Esophagus squamous epithelium (tissue), 4 donors: ENCODE measurements around the gene EIF2AK3.

Source experiments
- POLR2A ChIP-seq, 4 donors: fragments of 450-650 bp; IDR thresholded peaks; one replicate each; pipeline ENCODE4 v1.6.1; 2017; ENCODE audit warnings: antibody characterized with exemption in 4 of 4, mild to moderate bottlenecking in 4 of 4, moderate library complexity in 3 of 4
- TF ChIP-seq, protein P1 (sequence below), 6 experiments: fragments of 450-650 bp in 4 of 6; fragments of 200-600 bp in 2 of 6; sonication (generic) in 2 of 6; IDR thresholded peaks; one replicate each; pipeline ENCODE4 v1.5.1; 2016 to 2019; ENCODE audit warnings: antibody characterized with exemption in 6 of 6, mild to moderate bottlenecking in 4 of 6, moderate library complexity in 4 of 6

DNA sequence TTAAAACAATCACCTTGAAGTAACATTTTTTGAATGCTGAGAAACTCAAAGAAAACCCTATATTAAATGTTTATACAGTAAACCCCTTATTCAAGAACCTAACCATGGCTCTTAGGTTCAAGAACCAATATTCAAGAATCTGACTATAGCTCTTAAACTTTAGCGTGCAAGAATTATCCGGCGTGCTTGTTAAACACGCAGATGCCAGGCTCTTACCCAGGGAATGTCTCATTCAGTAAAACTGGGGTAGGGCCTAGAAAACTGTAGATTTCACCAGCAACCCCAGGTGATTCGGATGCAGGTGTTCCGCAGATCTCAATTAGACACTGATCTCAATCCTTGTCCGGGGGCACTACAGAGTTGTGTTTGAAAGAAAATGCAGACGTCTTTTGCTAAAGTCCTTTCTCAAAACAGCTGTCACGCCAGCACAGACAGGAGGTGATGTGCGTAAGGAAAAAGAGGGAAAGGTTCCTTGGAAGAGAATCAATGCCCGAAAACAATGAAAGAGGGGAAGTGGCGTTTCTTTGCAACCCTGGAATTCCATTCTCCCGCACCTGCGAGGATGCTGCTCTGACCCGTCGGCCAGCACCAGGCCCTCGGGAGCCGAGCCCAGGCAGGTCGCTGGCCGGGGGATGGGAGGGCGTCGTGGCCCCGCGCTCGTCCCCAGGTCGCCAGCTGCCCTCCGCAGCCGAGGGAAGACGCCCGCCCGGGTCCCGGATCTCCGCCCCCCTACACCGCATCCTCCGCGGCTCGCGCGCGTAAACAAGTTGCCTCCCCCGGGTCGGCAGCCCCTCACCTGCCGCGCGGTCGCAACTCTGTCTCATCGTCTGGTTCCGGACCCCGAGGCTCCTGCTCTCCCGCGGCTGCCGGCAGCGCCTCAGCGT lies 851 bp downstream of the EIF2AK3 start:
- TF ChIP-seq, protein P1, sequence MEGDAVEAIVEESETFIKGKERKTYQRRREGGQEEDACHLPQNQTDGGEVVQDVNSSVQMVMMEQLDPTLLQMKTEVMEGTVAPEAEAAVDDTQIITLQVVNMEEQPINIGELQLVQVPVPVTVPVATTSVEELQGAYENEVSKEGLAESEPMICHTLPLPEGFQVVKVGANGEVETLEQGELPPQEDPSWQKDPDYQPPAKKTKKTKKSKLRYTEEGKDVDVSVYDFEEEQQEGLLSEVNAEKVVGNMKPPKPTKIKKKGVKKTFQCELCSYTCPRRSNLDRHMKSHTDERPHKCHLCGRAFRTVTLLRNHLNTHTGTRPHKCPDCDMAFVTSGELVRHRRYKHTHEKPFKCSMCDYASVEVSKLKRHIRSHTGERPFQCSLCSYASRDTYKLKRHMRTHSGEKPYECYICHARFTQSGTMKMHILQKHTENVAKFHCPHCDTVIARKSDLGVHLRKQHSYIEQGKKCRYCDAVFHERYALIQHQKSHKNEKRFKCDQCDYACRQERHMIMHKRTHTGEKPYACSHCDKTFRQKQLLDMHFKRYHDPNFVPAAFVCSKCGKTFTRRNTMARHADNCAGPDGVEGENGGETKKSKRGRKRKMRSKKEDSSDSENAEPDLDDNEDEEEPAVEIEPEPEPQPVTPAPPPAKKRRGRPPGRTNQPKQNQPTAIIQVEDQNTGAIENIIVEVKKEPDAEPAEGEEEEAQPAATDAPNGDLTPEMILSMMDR (IDR thresholded peaks at IDR 0.05): no peak
- TF ChIP-seq POLR2A (IDR thresholded peaks at IDR 0.05): no peak
